Activated CD8-positive, alpha-beta memory T cell treated with anti-CD3 and anti-CD28 coated beads, Interleukin-2, amount 50 U/mL, for 24 hours (primary cell): ENCODE measurements around the gene RYR2.

Experiments used
- DNase-seq: peaks from one replicate; pipeline ENCODE4 v3.0.0-alpha.2; 2020; ENCODE audit errors: extremely low read depth

Gene RYR2

DNA sequence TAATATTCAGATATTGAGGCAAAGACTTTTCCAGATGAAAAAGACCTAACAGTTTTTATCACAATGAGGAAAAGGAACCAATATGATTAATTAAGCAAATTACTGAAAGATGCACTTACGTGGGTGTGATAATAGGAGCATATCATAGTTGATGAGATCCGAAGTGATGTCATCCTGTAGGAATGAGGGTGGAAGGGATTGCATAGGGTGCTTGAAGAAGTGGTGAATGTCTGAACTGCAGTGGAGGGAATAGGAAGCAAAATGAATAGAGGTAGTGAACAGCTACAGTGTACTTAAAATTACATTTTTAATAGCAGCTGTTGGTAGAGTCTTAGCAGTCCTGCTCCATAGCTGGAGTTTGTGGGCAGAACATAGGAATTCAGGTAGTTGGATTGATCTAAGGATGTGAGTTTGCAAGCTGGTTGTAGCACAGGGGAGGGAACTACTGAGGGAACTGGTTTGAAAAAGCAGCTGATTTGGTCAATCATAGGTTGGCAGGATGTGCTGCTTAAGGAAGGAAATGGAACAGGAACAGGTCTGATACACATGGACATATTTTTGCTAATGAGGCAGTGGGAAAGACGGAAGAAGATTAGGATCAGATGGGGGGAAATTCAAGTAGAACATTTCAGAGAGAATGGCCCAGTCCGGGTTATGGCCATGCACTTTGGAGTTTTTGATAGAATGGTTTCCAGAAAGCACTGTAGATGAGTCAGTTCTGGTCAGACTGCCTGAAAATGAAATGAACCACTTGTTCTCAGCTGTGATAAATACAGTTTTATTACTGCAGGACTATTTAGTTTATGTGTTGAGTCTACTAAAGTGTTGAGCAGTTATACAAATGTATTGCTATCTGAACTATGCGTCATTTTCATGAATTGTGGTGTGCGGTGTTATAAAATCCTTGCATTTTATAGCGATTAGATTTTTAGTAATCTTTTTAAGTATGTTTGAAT is 155.8 kb downstream of the RYR2 start:
- no peak for DNase-seq

DNA sequence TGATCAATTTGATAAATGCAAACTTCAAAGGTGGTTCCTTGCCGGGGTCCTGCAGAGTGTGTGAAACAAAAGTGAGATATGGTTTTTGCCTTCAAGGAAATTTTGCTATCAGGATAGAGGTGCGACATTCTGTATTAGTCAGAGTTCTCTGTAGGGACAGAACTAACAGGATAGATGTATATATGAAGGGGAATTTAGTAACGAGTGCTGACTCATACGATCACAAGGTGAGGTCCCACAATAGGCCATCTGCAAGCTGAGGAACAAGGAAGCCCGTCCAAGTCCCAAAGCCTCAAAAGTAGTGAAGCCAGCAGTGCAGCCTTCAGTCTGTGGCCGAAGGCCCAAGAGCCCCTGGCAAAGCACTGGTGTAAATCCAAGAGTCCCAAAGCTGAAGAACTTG is 157.0 kb downstream of the RYR2 start:
- no peak for DNase-seq

DNA sequence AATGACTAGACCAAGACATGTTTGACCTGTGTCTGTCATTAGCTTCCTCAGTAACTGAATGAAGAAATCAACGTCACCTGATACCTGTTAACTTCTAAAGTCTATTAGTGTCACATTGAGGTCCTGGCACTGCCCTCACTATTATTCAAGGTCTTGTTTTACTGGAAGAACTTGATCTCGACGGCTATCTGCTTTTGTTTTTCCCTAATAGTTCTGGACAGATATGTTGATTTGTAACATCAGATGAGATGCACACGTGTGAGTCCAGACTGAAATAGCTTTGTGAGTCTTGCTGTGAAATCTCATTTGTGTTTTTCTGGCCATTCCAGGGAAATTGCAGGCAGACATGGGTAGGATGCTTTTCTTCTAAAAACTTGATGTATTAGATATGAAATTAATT is 159.2 kb downstream of the RYR2 start:
- DNase-seq = no peak

DNA sequence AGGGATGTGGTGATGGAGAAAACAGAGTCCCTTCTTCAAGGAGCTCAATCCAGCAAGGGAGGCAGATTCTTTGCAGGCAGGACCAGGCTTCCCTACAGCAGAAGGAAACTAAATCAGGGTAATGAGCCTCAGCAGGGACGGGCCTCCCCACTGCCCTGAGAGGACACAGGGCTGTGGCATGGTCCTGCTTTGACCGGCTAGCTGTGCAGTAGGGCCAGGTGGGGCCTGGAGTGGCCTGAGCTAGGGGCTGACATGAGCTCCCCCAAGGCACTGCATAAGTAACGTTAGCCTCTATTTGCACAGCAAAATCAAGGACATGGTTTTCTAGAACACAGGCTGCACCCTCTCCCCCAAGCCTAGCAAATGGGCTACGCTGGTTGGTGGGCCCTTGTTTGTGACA is 162.9 kb downstream of the RYR2 start:
- no peak for DNase-seq

DNA sequence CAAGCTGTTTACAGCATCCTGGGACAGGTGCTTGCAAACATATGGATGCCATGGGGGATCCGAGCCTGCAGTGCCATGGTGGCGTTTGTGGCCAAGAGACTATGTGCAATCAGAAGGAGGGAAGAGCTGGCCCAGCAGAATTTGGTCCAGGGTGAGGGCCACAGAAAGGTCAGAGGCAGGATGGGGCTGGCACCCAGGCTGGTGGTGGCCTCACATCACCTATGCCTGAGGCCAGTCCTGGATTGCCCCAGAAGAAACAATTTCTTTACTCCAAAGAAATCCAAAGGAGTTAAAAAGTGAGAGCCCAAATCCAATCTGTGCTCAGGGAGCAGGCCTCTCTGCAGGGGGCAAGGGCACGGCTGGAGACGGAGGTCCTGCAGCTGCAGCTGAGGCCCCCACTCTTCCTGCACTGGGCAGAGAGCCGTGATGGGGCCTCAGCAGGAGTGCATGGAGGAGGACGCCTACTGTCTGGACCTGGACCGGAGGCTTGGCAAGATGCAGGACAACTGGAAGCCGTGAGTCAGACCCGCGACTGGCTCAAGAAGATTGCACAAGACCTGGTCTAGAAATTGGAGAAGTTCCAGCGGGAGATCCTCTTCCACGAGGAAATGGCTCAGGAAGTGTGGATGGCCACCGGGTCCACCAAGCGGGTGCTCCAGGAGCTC is 163.5 kb downstream of the RYR2 start:
- no peak for DNase-seq

DNA sequence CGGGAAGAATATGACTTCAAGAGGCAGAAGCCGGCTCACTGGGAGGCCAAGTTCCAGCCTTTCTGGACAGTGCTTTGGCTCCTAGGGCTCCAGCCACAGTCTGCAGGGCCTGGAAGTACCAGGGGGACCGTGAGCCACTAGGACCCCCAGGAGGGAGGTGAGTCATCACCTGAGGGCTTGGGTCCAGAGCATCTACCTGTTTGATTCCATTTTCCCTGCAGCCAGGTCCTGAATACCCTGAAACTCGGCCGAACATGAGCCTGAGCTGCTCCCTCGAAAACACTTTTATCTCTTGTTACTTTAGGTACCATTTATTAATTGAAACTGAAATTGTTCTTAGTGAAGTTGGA is 164.1 kb downstream of the RYR2 start:
- no peak for DNase-seq

DNA sequence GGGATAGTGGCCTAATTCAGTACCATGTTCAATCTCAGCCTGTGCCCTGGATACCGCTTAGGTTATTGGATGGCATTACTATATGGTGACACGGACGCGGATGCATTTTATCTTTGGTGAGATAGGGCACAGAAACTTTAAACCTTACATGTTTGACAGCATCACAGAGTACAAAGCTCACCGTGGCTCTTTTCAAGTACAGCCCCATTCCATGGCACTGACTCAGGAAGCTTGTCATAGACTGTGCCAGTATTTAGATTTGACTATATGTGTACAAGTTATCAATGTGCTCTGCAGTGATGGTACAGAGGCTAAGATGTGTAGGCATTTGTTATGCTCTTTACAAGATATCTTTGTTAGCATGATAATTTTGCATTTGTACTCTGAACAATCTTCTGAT is 169.0 kb downstream of the RYR2 start:
- no peak for DNase-seq

DNA sequence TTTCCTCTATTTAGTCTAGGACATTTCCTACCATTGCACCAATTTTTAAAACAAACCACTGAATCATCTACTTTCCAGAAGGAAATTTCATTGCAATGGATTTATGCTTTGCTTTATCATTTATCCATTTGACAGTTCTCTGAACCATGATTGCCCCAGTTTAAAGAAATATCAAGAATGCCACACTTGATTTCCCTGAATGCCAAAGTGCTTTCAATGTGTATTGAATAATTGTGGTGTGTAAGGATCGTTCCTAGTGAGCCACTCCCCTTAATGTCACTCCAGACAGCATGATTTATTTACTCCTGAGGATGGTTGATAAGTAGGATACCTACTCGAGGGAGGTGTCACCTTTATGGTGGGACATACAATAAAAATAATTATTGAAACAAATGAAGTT is 169.6 kb downstream of the RYR2 start:
- DNase-seq = no peak

DNA sequence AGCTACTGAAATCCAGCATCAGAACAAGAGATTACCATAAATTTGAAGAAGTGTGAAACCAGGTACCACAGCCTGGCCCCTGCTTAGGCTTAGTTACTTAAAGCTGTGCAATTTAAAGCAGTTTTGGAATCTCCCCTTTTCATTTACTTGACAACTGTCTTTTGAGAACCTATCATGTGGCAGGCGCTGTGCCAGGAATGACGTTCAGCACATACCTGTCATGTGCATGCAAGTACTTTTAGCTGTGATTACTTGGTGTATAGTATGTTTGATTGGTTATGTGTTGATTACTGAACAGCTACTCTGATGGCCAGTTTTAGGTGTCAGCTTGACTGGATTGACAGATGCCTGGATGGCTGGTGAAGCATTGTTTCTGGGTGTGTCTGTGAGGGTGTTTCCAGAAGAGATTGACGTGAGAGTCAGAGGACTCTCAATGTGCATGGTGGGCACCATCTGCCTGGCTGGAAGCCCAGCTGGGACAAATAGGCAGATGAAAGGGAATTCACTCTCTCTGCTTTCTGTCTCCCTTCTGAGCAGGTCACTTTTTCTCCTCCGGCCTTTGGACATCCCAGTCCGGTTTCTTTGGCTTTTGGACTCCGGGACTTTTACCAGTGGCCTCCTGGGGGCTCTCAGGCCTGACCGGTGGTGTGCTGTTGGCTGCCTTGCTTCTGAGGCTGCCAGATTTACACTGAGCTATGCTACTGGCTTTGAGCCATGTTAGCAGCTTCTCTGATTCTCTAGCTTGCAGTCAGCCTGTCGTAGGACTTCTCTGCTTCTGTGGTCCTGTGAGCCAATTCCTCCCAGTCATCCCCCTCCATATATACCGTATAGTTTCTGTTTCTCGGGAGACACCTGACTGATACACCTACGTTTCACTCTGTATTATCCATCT is 178.0 kb downstream of the RYR2 start:
- no peak for DNase-seq

DNA sequence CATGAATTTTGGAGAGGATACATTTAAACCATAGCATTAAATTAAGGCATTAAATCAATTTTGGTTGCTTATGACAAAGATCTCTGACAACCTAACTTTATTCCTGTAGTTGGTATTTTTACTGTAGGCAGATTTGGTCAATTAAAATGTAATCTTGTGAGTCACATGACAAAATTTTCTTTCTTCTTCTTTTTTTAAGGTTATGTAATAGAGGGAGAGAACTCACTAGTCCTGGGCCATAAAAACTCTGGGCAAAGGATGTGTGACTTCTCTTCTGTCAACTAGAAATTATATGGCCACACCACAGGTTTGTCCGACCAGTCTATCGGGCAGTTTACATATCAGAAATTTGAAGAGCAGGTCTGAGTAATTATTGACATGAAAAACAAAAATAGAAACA is 181.4 kb downstream of the RYR2 start:
- no peak for DNase-seq

DNA sequence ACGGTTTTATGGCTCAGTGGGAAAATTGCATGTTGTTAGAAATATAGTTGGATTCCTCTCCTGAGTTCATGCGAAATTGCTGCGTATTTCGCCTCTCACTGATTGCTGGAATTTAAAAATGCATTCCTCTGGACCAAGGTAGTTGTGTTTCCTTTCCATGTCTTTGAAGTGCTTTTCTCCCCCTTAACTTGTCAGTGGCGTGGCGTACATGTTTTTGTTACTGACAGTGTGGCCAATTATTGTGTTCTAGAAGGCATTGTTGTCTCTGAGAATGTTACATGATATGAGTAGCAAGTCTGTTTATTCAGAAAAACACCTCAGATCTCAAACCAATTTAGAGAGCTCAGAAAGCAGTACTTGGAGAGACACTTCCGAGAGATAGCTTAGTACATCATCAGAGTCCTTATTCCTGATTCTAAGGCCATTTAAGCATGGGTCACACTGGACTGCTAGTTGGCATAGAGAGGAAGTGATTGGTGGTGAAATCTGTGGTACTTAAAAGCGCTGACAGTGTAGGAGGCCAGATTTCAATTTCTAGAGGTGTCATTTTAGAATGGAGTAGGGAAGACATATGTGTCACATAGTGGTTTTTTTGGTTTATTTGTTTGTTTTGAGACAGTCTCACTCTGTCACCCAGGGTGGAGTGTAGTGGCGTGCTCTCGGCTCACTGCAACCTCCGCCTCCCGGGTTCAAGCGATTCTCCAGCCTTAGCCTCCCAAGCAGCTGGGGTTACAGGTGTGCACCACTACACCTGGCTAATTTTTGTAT is 184.4 kb downstream of the RYR2 start:
- DNase-seq = no peak

DNA sequence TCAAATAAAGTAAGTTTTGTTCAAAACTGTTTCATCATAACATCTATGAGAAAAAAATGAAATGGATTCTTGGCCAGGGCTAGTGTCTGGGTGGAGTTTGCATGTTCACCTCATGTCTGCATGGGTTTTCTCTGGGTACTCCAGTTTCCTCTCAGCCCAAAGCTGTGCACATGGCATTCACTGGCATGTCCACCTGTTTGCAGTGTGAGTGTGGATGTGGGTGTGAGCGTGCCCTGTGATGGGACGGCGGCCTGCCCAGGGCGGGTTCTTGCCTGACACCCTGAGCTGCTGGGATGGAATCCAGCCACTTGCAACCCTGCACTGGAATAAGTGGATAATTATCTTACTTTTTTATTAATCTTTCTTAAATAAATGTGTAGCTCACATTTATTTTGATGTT is 185.5 kb downstream of the RYR2 start:
- no peak for DNase-seq

DNA sequence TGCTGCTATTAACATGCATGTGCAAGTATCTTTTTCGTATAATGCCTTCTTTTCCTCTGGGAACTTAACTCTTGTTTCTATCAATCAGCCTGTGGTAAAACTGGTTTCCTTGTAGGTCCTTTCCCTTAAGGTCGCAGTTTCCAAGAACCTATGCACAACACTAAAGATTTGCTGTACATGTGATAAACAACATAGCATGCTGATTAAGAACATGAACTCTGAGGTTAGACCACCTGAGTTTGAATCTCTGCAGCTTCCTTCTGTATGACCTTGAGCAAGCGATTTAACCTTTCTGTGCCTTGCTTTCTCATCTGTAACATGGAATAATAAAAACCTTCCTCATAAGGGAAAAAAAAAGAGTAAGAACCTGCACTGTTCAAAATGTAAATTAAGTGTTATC is 186.4 kb downstream of the RYR2 start:
- no peak for DNase-seq

DNA sequence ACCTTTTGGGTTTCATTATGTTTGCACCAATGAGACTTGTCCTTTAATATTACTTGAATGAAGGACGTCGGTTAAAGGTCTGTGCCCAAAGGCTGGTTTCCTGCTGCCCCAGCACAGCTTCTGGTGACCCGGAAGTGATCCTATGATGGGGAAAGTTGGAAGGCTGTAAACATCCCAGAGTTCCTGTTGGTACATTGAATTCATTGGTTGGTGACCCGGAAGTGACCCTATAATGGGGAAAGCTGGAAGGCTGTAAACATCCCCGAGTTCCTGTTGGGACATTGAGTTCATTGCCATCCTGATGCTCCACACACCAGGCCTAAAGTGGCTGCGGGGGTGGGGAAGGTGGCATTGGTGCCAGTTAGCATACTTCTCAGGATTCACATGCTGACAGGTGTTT is 187.3 kb downstream of the RYR2 start:
- no peak for DNase-seq

DNA sequence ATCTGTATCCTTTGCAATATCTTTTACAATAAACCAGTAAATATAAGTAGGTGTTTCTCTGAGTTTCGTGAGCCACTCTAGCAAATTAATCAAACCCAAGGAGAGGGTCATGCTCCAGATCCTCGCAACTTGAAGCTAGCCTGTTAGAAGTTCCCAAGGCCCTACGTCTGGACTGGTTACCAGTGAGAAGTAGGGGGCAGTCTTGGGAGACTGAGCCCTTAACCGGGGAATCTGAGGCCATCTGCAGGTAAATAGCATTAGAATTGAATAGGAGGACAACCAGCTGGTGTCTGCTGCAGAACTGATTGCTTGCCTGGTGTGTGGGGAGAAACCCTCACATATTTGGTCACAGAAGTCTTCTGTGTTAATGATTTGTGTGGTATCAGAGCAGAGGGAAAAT is 190.5 kb downstream of the RYR2 start:
- no peak for DNase-seq

DNA sequence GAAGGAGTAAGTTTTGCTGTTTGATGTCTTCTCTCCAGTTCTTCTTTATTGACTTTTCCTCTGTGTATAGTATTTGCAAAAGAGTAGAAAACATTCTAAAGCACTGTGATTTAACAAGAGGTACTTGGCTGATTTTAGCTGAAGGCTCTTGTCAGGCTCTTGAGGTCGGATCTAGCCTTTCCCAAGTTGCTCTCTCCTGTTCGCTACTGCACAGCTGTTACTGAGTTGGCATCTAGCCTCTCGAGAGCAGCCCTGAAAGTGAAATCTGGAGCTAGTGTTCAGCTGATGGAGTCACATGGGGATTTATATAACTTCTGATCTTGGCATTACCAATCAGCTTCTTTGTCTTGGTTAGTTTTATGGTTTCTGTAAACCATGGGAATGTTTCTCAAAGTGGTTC is 193.1 kb downstream of the RYR2 start:
- DNase-seq = no peak

DNA sequence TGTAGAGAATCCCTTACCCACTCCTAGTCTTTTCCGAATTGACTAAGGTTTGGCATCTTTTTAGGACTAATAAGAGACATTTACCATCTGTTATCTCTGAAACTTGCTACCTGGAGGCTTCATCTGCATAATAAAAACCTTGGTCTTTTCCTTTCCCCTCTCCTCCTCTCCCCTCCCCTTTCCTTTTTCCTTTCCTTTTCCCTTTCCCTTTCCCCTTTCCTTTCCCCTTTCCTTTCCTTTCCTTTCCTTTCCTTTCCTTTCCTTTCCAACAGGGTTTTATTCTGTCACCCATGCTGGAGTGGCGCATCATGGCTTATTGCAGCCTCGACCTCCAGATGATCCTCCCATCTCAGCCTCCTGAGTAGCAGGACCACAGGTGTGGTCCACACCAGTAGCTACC is 195.7 kb downstream of the RYR2 start:
- DNase-seq = no peak

DNA sequence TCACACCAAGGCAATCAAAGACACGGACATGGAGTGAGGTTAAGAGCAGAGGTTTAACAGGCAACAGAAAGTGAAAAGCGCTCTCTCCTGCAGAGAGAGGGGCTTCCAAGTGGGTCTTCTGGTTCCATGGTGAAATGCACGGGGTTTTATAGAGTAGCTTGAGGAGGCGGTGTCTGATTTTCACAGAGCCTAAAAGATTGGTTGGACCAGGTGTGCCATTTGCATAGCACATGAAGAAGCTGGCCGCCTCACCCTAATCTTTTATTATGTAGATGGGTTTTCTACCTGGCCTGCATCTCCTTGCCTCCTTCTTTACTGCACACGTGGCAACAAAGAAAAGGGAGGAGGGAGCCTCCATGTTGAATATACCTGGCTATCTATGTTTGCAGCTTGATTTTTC is 197.3 kb downstream of the RYR2 start:
- DNase-seq = no peak

DNA sequence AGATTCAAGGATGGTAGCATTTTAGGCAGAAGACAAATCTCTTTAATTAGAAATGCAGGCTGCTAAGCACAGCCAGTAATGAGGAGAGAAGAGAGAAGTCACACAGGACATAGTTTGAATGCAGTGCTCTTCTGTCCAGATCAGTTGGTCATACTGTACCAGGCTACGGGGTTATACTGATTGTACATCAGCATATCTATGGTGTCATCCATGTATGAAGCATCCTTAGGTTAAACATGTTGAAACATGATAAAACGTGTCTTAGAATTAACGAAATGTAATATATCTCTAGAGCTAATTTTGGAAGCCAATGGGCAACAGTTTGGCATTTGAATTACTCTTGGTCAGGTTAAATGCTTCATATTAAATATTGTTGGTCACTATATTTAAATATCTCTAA is 199.1 kb downstream of the RYR2 start:
- no peak for DNase-seq

DNA sequence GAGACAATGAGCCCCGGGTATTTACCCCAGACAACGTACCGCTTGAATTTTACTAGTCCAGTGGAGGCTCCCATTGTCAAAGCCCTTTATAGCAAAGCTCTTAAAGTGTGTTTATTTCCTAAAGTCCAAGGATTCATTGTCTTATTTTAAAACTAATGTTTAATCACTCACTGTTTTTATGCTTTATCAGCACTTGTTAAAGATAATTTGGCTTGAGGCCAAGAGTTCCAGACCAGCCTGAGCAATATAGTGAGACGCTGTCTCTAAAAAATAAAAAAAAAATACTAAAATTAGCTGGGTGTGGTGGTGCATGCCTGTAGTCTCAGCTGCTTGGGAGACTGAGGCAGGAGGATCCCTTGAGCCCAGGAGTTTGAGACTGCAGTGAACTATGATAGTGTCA is 202.8 kb downstream of the RYR2 start:
- no peak for DNase-seq

DNA sequence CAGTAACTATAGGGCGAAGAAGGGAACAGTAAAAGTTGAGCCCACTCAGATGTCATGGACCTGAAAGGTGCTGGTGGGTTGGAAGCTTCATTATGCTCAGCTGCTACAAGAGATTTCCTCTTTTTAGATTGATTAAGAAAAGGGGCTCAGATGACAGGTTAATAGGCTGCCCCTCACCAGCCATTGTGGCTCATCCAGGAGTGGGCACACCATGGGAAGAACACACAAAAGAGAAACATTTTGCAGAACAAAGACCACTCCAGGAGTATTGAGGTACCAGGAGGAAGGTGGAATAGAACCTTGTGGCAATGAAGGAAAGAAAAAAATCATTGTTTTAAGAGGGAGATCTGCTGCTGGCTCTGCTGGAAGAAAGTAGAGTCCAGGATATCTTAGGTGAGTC is 205.5 kb downstream of the RYR2 start:
- no peak for DNase-seq

DNA sequence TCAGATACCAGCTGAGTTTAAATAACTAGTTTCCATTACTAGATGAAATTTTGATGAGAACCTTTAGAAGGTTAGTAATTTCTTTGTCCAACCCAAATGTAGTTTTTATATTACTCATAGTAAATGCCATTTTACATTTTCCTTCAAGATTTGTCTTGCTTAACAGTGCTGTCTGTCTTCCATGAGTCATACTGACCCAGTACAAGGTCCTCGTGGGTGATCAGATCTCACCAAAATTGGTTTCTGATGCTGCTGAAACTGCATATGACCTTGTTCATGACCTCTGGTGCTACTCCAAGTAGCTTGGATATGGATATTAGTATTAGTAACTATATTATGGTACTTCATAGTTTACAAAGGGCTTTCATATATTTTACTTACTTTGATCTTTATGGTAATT is 207.1 kb downstream of the RYR2 start:
- no peak for DNase-seq
